Psoas muscle (tissue), 8 donors: Measurements from ENCODE around the gene WDFY1. TPM values are rescaled to one million over a fixed set of nuclear protein-coding genes. Genes with fewer than 3 reads are reported as not detected.

ENCODE experiments used
- ATAC-seq, 4 donors: fragments of 200-7000 bp; cut with Tn5 transposase; one replicate each; pipeline ENCODE4 v1.9.1; 2020; ENCODE audit warnings: moderate library complexity in 3 of 4, mild to moderate bottlenecking in 2 of 4
- DNase-seq, 2 donors: peaks; one replicate each; pipeline ENCODE4 v3.0.0-alpha.2; 2020
- H3K27ac ChIP-seq: fragments of 200-600 bp; one replicate; pipeline ENCODE4 v1.8.0; 2022
- H3K27me3 ChIP-seq, 3 donors: fragments of 200-600 bp in 1 of 3; one replicate each; pipeline versions ENCODE4 v1.6.1 to v1.8.0; 2013 to 2022; ENCODE audit warnings: low read length in 2 of 3, mild to moderate bottlenecking in 2 of 3, moderate library complexity in 1 of 3; ENCODE audit not compliant: insufficient read depth in 3 of 3
- H3K36me3 ChIP-seq, 2 donors: fragments of 200-600 bp in 1 of 2; one replicate each; pipeline versions ENCODE4 v1.6.1 to v1.8.0; 2013 to 2022; ENCODE audit warnings: low read depth in 1 of 2, mild to moderate bottlenecking in 1 of 2, moderate library complexity in 1 of 2; ENCODE audit not compliant: insufficient read depth in 1 of 2
- H3K4me1 ChIP-seq: fragments of 200-600 bp; one replicate; pipeline ENCODE4 v1.8.0; 2022
- H3K4me3 ChIP-seq: fragments of 200-600 bp; one replicate; pipeline ENCODE4 v1.8.0; 2022; ENCODE audit warnings: mild to moderate bottlenecking
- H3K9me3 ChIP-seq: fragments of 200-600 bp; one replicate; pipeline ENCODE4 v1.8.0; 2022
- WGBS, 3 donors: extraction: QIAGEN DNeasy Blood & Tissue Kit; methylation state at CpG; one replicate each; pipeline versions ENCODE4 v1.1.6 to v1.1.7; 2013; 5-methylcytosine and 5-hydroxymethylcytosine counted together
- intact Hi-C, 2 donors: fragments of 100-400 bp; cut with DNase I; formaldehyde crosslinking; loops; one replicate each; pipeline versions ENCODE4 v1.11.0 to v1.14.2; 2022
- polyA plus RNA-seq, 3 donors: library from polyadenylated mRNA; stranded (reverse); fragments of 200-250 nt; gene quantifications; one replicate each; pipeline ENCODE4 v1.2.3, GENCODE V29; 2013
- total RNA-seq, 4 donors: library from RNA; stranded (reverse); fragmentation: NEBNext Ultra II Directional in 2 of 4; extraction: Animal tissue kit (Norgen Biotek cat#: 25700) in 2 of 4; gene quantifications; one replicate each; pipeline versions ENCODE4 v1.2.1 to v1.2.4, GENCODE V29; 2021 to 2023
- TF ChIP-seq, protein P1 (sequence below): fragments of 200-600 bp; IDR thresholded peaks from one replicate; pipeline ENCODE4 v1.8.0; 2022; ENCODE audit warnings: antibody characterized with exemption
- donor health status: healthy with polysubstance abuse.
- donor health status: DM: no; HTN: no; CAD: no; lungs with moderate emphysema.
- donor health status: Bipolar disorder and iron deficiency.
- donor health status: healthy.
- donor health status: DM: yes; HTN: yes; CAD: no.
- donor health status: DM: no; HTN: no; CAD: no.
- donor health status: DM: no; HTN: no; CAD: no.
- donor health status: DM: yes; HTN: yes; CAD: no.

Gene WDFY1
- total and polyA plus RNA-seq, 7 donors, result 9.7 to 21.8 (median 14.2) TPM

DNA sequence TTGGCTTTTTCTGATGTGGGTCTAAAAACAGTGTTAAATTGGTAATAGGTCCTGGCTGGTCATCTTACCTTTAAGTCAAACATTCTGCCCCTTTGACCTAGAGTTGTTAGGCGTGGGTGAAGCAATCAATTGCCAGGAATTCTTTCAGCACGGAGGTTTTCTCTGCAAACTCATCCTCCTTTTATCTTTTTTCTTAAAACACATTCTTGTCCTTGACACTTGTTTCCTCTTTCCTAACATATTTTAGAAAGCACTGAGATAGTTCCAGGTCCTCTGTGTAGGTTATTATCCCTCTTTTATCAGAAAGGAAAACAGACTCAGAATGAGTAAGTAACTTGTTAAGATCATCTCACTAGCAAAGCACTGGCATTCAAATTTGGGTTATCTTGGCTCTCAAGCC, 89.1 kb downstream of the WDFY1 start:
- no peak overlapping the region for H3K27ac ChIP-seq
- no peak for DNase-seq
- no peaks in the 10 kb centered on the region for H3K4me1 ChIP-seq
- no peaks in the 10 kb centered on the region for H3K36me3 ChIP-seq
- no peak for ATAC-seq
- WGBS, 3 donors, result 60 to 74% (median 66%) methylated on average over 2 of the region's 2 CpGs
- H3K27me3 ChIP-seq, result no peaks in the 10 kb centered on the region
- TF ChIP-seq, protein P1, sequence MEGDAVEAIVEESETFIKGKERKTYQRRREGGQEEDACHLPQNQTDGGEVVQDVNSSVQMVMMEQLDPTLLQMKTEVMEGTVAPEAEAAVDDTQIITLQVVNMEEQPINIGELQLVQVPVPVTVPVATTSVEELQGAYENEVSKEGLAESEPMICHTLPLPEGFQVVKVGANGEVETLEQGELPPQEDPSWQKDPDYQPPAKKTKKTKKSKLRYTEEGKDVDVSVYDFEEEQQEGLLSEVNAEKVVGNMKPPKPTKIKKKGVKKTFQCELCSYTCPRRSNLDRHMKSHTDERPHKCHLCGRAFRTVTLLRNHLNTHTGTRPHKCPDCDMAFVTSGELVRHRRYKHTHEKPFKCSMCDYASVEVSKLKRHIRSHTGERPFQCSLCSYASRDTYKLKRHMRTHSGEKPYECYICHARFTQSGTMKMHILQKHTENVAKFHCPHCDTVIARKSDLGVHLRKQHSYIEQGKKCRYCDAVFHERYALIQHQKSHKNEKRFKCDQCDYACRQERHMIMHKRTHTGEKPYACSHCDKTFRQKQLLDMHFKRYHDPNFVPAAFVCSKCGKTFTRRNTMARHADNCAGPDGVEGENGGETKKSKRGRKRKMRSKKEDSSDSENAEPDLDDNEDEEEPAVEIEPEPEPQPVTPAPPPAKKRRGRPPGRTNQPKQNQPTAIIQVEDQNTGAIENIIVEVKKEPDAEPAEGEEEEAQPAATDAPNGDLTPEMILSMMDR, result no peak
- H3K9me3 ChIP-seq, result no peaks in the 10 kb centered on the region
- intact Hi-C loops, result no loop called here
- H3K4me3 ChIP-seq, result no peak overlapping the region

DNA sequence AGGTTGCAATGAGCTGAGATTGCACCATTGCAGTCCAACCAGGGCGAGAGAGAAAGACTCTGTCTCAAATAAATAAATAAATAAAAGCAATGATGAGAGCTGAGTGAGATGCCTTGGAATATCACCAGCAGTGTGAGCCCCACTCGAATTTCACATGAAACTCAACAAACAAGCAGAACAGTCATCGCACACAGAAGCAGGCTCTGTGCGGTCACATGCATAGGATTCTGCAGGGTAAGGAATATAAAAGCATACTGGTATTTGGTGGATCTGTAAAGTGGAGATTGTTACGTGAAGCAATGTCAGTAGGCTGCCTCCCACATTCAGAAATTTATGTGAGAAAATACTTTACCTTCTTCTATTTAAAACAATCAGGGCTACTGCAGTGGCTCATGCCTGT, 89.7 kb downstream of the WDFY1 start:
- ATAC-seq, result no peak
- no peak for DNase-seq
- intact Hi-C loops, result no loop called here
- no peaks in the 10 kb centered on the region for H3K36me3 ChIP-seq
- no peaks in the 10 kb centered on the region for H3K4me1 ChIP-seq
- H3K4me3 ChIP-seq, result no peak overlapping the region
- TF ChIP-seq, protein P1, result no peak
- H3K9me3 ChIP-seq, result no peaks in the 10 kb centered on the region
- no peaks in the 10 kb centered on the region for H3K27me3 ChIP-seq
- H3K27ac ChIP-seq, result no peak overlapping the region
- WGBS, 3 donors, result 71 to 83% (median 79%) methylated on average over 5 of the region's 5 CpGs

GRCh38 chr2:223854741-223855140, 90.4 kb downstream of the WDFY1 start:
- Histone ChIP-seq H3K9me3 (no peaks in the 10 kb centered on the region), H3K4me1 (no peaks in the 10 kb centered on the region), H3K36me3 (no peaks in the 10 kb centered on the region), H3K27me3 (no peaks in the 10 kb centered on the region), H3K27ac (no peak overlapping the region), H3K4me3 (no peak overlapping the region)
- TF ChIP-seq, protein P1, result no peak
- DNase-seq (no peak), ATAC-seq (no peak)
- intact Hi-C loops, result no loop called here
- WGBS, 3 donors, result 85 to 95% (median 94%) methylated on average over 2 of the region's 2 CpGs

DNA sequence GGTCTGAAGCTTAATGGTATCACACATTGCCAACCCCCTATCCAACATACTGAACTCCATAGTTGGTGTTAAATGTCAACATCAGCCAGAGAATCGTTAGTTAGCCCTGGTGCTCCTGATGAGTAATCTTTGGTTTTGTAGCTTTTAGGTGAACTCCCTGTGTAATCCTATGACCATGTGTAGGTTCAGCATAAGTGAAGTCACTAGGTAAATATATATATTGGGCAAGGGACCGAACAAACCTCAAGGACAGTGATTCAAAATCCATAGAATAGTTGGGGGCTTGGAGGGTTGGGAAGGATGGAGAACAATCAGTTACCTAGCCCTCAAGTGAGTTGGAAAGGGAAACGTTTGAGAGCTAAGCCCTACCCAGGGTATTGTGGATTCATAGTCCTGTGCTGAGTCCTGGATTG, 91.7 kb downstream of the WDFY1 start:
- no peak for DNase-seq
- 74 to 85% (median 78%) methylated on average over 3 of the region's 3 CpGs for WGBS, 3 donors
- ATAC-seq, result no peak
- H3K4me1 ChIP-seq, result no peaks in the 10 kb centered on the region
- intact Hi-C loops, result no loop called here
- H3K27me3 ChIP-seq, result no peaks in the 10 kb centered on the region
- no peak overlapping the region for H3K27ac ChIP-seq
- H3K36me3 ChIP-seq, result no peaks in the 10 kb centered on the region
- H3K4me3 ChIP-seq, result no peak overlapping the region
- TF ChIP-seq, protein P1, result no peak
- no peaks in the 10 kb centered on the region for H3K9me3 ChIP-seq

DNA sequence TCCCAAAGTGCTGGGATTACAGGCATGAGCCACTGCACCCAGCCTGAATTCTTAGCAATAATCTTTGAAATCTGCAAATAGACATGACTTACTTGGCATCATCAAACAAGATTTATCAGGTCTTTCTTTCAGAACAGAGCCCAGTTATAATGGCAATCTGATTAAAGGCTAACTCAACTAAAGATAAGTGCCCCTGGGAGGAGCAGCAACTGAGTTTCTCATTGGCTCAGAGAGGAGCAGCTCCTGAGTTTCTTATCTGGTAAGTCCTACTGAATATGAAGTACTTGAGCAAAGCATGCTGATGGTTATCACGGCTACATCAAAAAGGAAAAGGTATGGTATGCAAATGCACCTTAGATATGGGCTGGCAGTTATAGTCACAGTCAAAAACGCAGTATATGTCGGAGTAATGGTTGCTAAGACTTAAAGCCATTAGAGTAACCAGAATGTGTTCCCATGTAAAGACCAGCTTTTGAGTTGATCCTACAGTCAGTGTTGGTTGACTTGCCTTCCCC, 92.8 kb downstream of the WDFY1 start:
- H3K27me3 ChIP-seq, result no peaks in the 10 kb centered on the region
- DNase-seq, result no peak
- no peak overlapping the region for H3K4me3 ChIP-seq
- no peaks in the 10 kb centered on the region for H3K4me1 ChIP-seq
- no peak for ATAC-seq
- H3K27ac ChIP-seq, result no peak overlapping the region
- 95 to 100% (median 95%) methylated on average over 3 of the region's 3 CpGs for WGBS, 3 donors
- H3K36me3 ChIP-seq, result no peaks in the 10 kb centered on the region
- TF ChIP-seq, protein P1, result no peak
- no peaks in the 10 kb centered on the region for H3K9me3 ChIP-seq
- intact Hi-C loops, result no loop called here
